Osteocyte (in vitro differentiated cells): Measurements from ENCODE around the gene STRAP. TPM values are rescaled to one million over a fixed set of nuclear protein-coding genes. Genes with fewer than 3 reads are reported as not detected.
"Not testable (repeated sequence)": the region's sequence is repeated elsewhere in the genome, so short reads cannot be mapped to it uniquely, and the experiment has no call there.

Experiments used
- DNase-seq: peaks from one replicate; pipeline ENCODE4 v3.0.0; 2021; ENCODE audit warnings: mixed read lengths; ENCODE audit not compliant: unreplicated experiment; ENCODE audit errors: extremely low spot score
- H3K27ac Mint-ChIP-seq: one replicate; pipeline ENCODE4 v1.8.0; 2021; ENCODE audit warnings: mild to moderate bottlenecking, mixed read lengths; ENCODE audit not compliant: unreplicated experiment
- H3K27me3 Mint-ChIP-seq: one replicate; pipeline ENCODE4 v1.8.0; 2021; ENCODE audit warnings: mixed read lengths; ENCODE audit not compliant: unreplicated experiment
- H3K36me3 Mint-ChIP-seq: one replicate; pipeline ENCODE4 v1.8.0; 2021; ENCODE audit warnings: mixed read lengths; ENCODE audit not compliant: unreplicated experiment
- H3K4me1 Mint-ChIP-seq: one replicate; pipeline ENCODE4 v1.8.0; 2021; ENCODE audit warnings: mixed read lengths; ENCODE audit not compliant: unreplicated experiment
- H3K4me3 Mint-ChIP-seq: one replicate; pipeline ENCODE4 v1.8.0; 2021; ENCODE audit warnings: mild to moderate bottlenecking, moderate library complexity, mixed read lengths; ENCODE audit not compliant: unreplicated experiment
- H3K9me3 Mint-ChIP-seq: one replicate; pipeline ENCODE4 v1.8.0; 2021; ENCODE audit warnings: mixed read lengths; ENCODE audit not compliant: unreplicated experiment
- CTCF ChIP-seq: fragments of 200-600 bp; sonication (generic); IDR thresholded peaks from 2 replicates; pipeline ENCODE4 v1.5.0; 2021; ENCODE audit warnings: antibody characterized with exemption, mild to moderate bottlenecking, moderate library complexity
- total RNA-seq: library from RNA; stranded (reverse); gene quantifications from 2 replicates; pipeline ENCODE4 v1.2.1, GENCODE V29; 2021

The STRAP gene
- total RNA-seq, 1 donor from 2014 or later: 136 TPM

GRCh38 chr12:15863984-15864383 lies 18.2 kb upstream of the STRAP start:
- Mint-ChIP-seq H3K27me3 (no peaks in the 10 kb centered on the region), H3K36me3 (no peaks in the 10 kb centered on the region), H3K27ac (no peak overlapping the region), H3K4me3 (no peak overlapping the region), H3K4me1 (peaks cover 6% of the 10 kb centered on the region), H3K9me3 (no peaks in the 10 kb centered on the region)
- no peak for DNase-seq
- no peak for TF ChIP-seq CTCF

- Mint-ChIP-seq H3K4me3 (no peak overlapping the region), H3K27me3 (no peaks in the 10 kb centered on the region), H3K4me1 (no peaks in the 10 kb centered on the region), H3K9me3 (no peaks in the 10 kb centered on the region), H3K27ac (no peak overlapping the region), H3K36me3 (no peaks in the 10 kb centered on the region)
- no peak for DNase-seq
- no peak for TF ChIP-seq CTCF
These were observed 14.0 kb upstream of the STRAP start for GRCh38 chr12:15868186-15868585.

GRCh38 chr12:15873556-15873955 lies 8.6 kb upstream of the STRAP start:
- H3K4me3 Mint-ChIP-seq: no peak overlapping the region
- TF ChIP-seq CTCF: no peak
- H3K9me3 Mint-ChIP-seq: no peaks in the 10 kb centered on the region
- no peaks in the 10 kb centered on the region for H3K4me1 Mint-ChIP-seq
- H3K27ac Mint-ChIP-seq: no peak overlapping the region
- DNase-seq: no peak
- H3K36me3 Mint-ChIP-seq: no peaks in the 10 kb centered on the region
- H3K27me3 Mint-ChIP-seq: no peaks in the 10 kb centered on the region

- H3K27me3 Mint-ChIP-seq, H3K36me3 Mint-ChIP-seq, DNase-seq, H3K9me3 Mint-ChIP-seq, H3K27ac Mint-ChIP-seq, H3K4me1 Mint-ChIP-seq, H3K4me3 Mint-ChIP-seq: not testable (repeated sequence)
These were observed 7.5 kb upstream of the STRAP start for GRCh38 chr12:15874556-15875145.

GRCh38 chr12:15875863-15876262 lies 6.3 kb upstream of the STRAP start:
- Mint-ChIP-seq H3K9me3 (no peaks in the 10 kb centered on the region), H3K27me3 (no peaks in the 10 kb centered on the region), H3K36me3 (no peaks in the 10 kb centered on the region), H3K4me1 (peaks cover 3% of the 10 kb centered on the region), H3K4me3 (no peak overlapping the region), H3K27ac (no peak overlapping the region)
- no peak for DNase-seq
- TF ChIP-seq CTCF: no peak

GRCh38 chr12:15879413-15879812 lies 2.8 kb upstream of the STRAP start:
- TF ChIP-seq CTCF: no peak
- DNase-seq: no peak
- Mint-ChIP-seq H3K4me1 (peaks cover 23% of the 10 kb centered on the region), H3K27me3 (no peaks in the 10 kb centered on the region), H3K9me3 (no peaks in the 10 kb centered on the region), H3K36me3 (no peaks in the 10 kb centered on the region), H3K4me3 (no peak overlapping the region), H3K27ac (no peak overlapping the region)
